ENCODE results near the gene EGFR.

The EGFR gene

GRCh38 chr7:55080000-55080623 is 61.3 kb downstream of the EGFR start:
- DNase-seq: no peak

- no peak for DNase-seq
Observed at GRCh38 chr7:55081068-55081467, 62.3 kb downstream of the EGFR start.

GRCh38 chr7:55081472-55082227 is 62.8 kb downstream of the EGFR start:
- DNase-seq: no peak

GRCh38 chr7:55082228-55082603 is 63.4 kb downstream of the EGFR start:
- DNase-seq: no peak

GRCh38 chr7:55083206-55083605 is 64.4 kb downstream of the EGFR start:
- no peak for DNase-seq

- DNase-seq: no peak
Observed at GRCh38 chr7:55084307-55084706, 65.5 kb downstream of the EGFR start.

- no peak for DNase-seq
Observed at GRCh38 chr7:55085511-55086412, 66.9 kb downstream of the EGFR start.

- DNase-seq: peak in 9 of 56 donors; percentile 18 to 45 (median 29)
Observed at GRCh38 chr7:55086413-55087201, 67.8 kb downstream of the EGFR start.

GRCh38 chr7:55087521-55087961 is 68.7 kb downstream of the EGFR start:
- DNase-seq: no peak

- DNase-seq: no peak
Observed at GRCh38 chr7:55088107-55088506, 69.3 kb downstream of the EGFR start.

GRCh38 chr7:55088620-55089019 is 69.8 kb downstream of the EGFR start:
- DNase-seq: no peak

GRCh38 chr7:55092186-55092974 is 73.6 kb downstream of the EGFR start:
- DNase-seq: no peak

GRCh38 chr7:55092975-55093373 is 74.2 kb downstream of the EGFR start:
- DNase-seq: no peak

- DNase-seq: no peak
Observed at GRCh38 chr7:55093674-55094073, 74.9 kb downstream of the EGFR start.

GRCh38 chr7:55094092-55094690 is 75.4 kb downstream of the EGFR start:
- no peak for DNase-seq

- DNase-seq: no peak
Observed at GRCh38 chr7:55095672-55096071, 76.9 kb downstream of the EGFR start.

- no peak for DNase-seq
Observed at GRCh38 chr7:55096323-55096722, 77.5 kb downstream of the EGFR start.

GRCh38 chr7:55097100-55097499 is 78.3 kb downstream of the EGFR start:
- DNase-seq: no peak

GRCh38 chr7:55099066-55099820 is 80.4 kb downstream of the EGFR start:
- peak in 10 of 56 donors; percentile 11 to 63 (median 31) for DNase-seq
